Measurements from ENCODE around the gene ITIH2.
"Not testable (repeated sequence)": the region's sequence is repeated elsewhere in the genome, so short reads cannot be mapped to it uniquely, and the experiment has no call there.

The ITIH2 gene, protein sequence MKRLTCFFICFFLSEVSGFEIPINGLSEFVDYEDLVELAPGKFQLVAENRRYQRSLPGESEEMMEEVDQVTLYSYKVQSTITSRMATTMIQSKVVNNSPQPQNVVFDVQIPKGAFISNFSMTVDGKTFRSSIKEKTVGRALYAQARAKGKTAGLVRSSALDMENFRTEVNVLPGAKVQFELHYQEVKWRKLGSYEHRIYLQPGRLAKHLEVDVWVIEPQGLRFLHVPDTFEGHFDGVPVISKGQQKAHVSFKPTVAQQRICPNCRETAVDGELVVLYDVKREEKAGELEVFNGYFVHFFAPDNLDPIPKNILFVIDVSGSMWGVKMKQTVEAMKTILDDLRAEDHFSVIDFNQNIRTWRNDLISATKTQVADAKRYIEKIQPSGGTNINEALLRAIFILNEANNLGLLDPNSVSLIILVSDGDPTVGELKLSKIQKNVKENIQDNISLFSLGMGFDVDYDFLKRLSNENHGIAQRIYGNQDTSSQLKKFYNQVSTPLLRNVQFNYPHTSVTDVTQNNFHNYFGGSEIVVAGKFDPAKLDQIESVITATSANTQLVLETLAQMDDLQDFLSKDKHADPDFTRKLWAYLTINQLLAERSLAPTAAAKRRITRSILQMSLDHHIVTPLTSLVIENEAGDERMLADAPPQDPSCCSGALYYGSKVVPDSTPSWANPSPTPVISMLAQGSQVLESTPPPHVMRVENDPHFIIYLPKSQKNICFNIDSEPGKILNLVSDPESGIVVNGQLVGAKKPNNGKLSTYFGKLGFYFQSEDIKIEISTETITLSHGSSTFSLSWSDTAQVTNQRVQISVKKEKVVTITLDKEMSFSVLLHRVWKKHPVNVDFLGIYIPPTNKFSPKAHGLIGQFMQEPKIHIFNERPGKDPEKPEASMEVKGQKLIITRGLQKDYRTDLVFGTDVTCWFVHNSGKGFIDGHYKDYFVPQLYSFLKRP

DNA sequence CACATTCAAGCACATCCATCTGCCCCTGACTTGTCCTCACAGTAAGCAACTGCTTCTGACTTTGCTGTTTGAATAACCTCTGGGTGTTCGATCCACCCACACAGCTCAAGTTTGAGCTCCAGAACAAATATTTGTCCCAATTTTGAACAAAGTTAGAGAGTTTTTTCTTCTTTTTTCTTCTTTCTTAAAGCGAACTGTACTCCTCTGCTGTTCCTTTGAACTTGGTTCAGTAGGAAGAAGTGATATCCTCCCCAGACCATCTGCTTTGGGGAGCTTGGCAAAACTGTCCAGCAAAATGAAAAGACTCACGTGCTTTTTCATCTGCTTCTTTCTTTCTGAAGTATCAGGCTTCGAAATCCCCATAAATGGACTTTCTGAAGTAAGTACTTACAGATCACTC lies at the start of gene ITIH2:
TSS of gene ITIH2 (plus strand) at position 177 of the 400 bp plus-strand sequence. CDS start at position 296, 119 bp downstream.
- no peak for DNase-seq

DNA sequence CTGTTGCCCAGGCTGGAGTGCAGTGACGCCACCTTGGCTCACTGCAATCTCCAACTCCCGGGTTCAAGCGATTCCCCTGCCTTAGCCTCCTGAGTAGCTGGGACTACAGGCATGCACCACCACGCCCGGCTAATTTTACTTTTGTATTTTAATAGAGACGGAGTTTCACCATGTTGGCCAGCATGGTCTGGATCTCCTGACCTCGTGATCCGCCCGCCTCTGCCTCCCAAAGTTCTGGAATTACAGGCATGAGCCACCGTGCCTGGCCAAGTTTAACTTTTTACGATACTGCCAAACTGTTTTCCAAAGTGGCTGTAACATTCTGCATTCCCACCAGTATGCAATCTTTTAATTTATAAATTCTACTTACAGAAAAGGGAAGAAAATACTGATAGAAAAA lies 46.0 kb upstream of the ITIH2 start:
- DNase-seq: not testable (repeated sequence)

DNA sequence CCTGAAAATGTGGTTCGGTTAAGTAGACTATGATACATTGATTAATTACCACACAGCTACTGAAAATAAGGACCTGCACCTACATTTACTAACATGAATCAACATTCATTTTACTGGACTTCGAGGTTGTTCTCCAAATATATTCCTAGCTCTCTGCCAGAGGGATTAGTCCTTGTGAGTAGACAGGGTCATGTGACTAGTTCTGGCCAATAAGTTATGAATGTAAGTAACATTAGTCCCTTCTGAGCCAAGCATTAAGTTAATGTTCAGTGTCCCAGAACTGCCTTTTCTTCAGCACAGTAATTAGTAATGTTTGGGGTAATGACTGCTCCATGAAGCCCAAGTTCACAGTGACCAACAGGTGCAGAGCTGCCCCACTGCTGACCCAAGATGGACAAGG lies 45.6 kb upstream of the ITIH2 start:
- DNase-seq: no peak

DNA sequence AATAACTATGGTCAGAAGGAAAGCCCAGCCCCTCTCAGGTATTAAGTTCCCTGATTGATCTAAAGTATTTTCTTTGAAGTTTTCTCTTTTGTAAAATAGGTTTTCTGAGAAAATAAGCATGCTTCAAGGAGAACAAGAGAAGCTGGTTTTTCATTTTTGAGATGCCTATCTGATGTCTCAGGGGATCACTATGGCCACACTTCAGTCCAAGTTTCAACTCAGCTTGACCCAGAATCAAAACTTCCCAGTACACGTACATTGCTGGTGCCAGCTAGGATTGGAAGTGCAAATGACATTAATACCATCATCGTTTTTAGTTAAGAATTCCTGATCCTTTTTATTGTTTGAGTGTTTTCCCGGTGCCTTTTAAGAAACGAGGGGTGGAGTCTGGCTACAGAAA lies 43.6 kb upstream of the ITIH2 start:
- no peak for DNase-seq

DNA sequence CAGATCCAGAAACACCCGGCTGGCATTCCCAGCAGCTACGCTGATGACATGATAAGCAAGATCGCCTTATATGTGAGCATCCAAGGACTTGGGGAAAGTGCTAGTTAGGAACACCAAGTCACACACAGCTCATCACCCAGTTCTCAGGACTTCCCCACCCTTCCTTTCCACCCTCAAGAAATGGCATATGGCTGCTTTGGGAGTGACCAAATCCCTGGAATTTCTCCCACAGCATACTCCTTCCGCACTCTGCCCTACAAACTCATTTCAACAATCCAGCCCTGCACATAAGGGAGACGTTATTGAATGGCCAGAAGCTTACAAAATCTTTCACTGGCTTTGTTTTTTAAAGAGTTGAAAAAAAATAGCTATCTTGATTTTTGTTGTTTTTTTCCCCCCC lies 40.6 kb upstream of the ITIH2 start:
- DNase-seq: no peak

DNA sequence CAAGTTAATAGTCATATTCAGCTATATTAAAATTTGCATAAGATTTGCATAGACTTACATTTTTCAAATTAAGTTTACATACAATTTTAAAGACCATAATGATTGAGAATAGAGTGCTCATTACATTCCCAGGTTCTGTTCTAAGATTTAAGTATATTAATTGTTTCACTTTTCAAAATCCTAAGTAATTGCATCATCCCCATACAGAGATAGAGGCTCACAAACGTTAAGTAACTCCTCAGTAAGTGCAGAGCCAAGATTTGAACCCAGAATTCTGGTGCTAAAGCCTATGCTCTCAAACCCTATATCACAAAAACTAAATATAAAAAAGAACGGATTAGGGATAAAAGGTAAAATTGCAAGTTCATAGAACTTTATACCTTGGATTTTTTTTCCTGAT lies 38.4 kb upstream of the ITIH2 start:
- no peak for DNase-seq

DNA sequence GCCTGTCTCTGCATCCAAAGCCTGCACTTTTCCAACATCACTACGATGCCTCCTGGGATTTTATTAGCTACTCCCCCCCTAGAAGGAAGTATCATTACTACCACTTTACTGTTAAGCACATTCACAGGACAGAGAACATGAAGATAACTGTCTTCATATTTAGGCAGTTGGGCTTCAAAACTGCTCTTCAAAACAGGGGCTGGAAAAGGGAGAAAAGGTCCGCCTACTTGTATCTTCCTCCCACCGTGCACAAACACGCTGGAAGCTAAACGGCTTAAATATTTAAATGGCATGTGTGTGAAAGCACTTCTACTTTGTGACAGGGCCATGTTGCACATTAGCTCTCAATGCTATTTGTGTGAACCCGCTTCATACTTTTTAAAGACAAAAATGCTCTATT lies 37.3 kb upstream of the ITIH2 start:
- no peak for DNase-seq

DNA sequence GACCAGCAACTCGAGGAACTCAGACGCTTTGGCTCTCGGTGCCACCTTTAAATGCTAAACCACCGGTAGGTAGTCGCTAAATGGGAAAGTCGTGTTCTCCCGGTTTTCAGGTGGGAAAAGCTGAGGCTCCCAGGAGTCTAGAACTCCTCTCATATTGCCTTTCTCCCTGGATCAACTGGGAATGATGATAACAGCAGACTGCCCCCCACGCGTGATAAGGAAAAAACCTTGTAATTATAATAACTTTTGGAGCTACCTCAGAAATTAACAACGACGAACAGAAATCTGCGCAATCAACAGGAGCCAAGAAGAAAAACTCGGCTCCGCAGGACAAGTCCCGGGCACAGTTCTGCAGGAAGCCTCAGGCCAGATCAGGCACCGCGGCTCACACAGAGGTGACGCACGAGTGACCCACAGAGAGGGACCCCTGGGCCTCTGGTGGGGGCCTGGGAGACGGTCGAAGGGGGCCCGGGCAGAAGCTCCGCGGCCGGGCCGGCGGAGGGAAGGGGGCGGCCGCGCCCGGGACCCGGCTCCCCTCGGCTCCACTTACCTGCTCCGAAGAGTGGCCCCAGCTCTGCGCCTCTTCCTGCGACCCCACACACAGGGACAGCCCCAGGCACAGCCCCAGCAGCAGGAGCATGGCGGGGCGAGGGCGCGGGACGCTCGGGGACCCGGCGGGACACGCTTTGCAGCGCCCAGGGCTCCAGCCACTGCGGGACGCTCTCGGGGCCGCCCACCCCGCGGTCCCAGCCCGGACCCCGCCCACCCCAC lies 36.7 kb upstream of the ITIH2 start, which contains the start of gene ITIH5:
TSS of gene ITIH5 (minus strand) at position 714 of the 771 bp plus-strand sequence. CDS start at position 640, 74 bp downstream.
- no peak for DNase-seq

DNA sequence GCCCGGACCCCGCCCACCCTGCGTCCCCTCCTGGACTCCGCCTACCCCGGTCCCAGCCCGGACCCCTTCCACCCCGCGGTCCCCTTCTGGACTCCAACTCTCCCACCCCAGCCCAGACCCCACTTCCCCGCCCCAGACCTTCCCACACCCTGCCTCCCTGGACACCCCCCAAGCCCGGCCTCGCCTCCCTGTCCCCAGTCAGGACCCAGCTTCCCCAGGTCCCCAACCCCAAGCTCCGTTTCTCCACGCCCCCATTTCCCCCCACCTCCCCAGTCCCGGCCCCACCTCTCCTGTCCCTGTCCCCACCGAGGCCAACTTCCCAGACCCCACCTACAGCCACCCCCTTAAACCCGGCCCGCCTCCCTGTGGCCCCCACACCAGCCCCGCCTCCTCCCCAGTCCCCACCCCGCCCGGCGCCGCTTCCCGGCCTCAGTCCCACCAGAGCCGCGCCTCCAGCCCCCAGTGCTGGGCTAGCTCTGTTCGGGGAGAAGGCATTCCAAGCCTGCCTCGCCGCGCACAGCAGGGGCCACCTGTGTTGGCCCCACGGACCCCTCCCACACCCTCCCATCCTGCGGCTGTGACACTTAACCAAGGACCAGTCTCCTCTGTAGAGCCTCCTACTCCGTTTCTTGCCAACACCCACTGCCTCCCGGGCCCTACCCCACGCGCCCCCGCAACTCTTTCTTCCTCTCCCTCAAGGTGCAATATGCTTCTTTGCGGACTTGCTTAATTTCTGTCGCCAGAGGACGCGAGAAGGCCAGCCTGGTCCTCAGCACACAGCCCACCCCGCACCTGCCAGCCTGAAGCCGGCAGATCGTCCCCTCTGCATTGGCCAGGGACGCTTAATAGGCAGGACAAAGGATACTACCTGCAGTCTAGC lies 35.6 kb upstream of the ITIH2 start:
- DNase-seq: peak; percentile 7

DNA sequence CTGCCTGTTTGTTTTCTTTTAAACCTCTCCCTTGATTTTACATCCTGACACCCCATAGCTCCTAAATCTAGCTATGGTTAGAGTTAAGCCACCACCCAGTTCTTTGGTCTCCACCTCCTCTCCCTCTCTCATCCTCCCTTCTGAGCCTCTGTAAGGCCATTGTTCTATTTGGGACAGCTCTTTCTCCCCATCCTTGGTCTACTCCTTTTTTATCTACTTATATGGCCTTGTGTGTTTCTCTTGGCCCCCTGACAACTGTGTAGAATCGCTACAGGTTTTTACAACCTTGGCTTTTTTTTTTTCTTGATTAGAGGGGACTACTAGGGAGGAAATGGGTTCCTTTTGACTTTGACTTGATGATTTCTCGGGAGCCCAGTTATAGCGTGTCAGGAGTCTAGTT lies 33.0 kb upstream of the ITIH2 start:
- DNase-seq: no peak

DNA sequence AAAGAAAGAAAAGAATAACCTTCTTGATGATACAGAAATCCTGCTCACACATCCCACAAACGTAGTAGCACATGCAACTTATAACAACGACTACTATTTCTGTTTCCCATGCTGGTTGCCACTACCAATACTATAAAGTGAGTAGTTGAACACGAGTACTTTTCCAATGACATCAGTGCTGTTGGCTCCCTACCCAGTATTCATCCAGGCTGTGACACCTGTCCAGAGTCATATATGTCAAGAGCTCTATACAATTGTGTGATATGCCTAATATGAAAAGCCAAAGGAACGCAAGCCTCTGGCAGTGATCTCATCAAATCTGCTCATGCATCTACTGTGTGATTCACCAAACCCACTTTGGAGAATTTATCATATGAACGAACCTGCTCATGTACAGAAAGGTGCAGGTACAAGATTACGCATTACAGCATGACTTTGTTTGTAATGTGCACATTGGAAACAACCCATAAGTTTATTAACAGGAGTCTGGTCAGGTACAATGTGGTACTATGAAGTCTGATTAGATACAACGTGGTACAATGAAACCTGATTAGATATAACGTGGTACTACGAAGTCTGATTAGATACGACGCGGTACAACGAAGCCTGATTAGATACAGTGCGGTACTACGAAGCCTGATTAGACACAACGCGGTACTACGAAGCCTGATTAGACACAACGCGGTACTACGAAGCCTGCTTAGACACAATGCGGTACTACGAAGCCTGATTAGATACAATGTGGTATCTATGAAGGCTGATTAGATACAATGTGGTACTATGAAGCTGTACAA lies 30.6 kb upstream of the ITIH2 start:
- DNase-seq: no peak

DNA sequence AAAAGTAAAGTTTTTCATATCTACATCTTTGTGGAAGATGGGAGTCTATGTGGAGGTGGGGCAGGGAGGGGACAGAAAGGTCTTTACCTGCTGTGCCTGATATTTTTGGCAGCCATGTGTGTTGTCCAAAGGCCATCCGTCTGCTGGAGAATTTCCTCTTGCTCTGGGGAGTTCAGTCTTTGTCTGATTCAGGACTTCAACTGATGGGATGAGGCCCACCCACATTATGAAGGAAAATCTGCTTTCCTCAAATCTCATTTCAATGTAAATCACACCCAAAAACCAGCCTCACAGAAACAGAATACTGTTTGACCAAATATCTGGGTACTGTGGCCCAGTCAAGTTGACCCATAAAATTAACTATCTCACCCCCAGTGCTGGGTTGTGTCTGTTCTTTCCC lies 23.9 kb upstream of the ITIH2 start:
- no peak for DNase-seq

DNA sequence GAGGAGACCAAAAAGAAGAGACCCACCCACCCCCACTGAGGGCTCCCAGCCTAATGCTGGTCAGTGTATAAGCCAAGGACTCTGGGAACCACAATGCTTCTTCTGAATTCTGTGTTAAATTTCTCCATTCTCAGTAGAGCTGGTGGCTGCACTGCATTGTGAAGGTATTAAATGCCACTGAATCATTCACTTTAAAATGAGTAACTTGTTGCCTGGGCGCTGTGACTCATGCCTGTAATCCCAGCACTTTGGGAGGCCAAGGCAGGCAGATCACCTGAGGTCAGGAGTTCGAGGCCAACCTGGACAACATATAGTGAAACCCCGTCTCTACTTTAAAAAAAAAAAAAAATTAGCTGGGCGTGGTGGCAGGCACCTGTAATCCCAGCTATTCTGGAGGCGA lies 23.0 kb upstream of the ITIH2 start:
- DNase-seq: not testable (repeated sequence)

DNA sequence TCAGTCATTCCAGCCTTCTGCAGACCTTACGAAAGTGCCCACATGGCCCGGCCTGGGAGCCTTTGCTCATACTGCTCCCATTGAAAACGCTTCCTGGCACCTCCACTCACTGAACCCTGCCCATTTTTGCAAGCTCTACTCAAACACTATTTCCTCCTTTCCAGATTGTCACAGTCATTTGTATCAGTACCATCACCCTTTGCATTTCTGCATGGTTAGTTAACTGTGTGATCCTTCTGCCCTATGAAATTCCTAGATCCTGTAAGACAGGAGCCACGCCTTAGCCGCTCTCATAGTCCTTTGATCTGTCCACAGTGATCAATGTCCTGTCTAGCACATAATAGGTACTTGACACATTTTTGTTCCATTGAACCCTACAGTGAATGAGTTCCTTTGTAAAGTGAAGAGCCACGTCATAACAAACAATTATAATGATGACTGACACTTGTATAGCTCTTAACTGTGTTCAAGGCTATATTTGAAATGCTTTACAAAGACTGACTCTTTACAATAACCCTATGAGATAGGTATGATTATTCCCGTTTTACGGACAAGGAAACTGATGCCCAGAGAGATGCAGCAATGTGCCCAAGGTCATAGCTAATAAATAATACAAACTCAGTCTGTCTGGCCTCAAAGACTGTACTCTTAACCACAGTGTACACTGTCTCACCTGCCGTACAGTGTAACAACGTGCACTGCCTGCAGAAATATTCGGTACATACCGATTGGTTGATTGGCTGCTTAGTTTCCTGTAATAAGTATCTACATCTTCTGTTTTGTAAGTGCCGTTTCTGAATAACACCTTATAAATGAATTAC lies 16.6 kb upstream of the ITIH2 start:
- DNase-seq: no peak

DNA sequence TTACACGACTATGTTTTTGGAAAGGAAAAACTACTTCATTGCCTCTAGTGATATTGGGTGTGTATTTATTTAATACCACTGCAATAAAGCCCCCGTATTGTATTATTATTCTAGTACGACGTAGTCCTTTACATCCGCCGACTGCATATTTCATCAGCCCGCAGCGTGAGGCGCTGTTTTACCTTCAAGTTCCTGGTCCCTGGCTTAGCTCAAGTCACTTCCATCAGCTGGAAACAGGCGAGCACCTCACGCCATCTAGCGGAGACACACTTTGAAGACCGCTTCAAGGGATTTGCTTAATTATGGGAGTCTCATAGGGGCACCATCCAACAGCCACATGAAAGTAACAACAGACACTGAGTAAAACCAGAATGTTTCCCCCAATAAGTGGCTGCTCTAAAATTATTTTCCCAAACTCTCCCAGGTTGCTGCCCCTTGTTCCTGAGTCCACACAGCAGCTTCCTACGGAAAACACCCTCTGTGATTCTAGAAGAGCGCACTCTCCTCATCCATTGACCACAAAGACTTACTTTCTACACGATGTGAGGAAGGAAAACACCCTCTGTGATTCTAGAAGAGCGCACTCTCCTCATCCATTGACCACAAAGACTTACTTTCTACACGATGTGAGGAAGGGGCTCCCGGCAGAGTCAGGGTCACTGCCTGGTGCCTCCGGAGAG lies 15.7 kb upstream of the ITIH2 start:
- peak; percentile 81 for DNase-seq

DNA sequence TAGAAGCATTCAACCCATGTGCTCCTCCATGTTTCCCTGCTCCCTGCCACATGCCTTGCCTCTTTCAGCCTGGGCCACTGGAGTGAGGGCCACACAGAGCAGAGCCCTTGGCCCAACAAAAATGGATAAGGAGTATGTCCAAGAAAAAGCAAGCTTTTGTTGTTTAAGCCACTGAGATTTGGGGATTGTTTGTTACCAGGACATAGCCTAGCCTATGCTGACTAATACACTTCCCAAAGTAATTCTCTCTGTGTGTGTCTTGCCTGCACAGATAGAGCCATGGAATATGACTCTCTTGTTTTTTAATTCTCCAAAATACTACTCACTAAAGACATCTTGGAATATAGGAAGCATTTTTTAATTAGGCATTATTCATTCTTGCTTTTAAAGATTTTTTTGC lies 13.5 kb upstream of the ITIH2 start:
- DNase-seq: no peak

DNA sequence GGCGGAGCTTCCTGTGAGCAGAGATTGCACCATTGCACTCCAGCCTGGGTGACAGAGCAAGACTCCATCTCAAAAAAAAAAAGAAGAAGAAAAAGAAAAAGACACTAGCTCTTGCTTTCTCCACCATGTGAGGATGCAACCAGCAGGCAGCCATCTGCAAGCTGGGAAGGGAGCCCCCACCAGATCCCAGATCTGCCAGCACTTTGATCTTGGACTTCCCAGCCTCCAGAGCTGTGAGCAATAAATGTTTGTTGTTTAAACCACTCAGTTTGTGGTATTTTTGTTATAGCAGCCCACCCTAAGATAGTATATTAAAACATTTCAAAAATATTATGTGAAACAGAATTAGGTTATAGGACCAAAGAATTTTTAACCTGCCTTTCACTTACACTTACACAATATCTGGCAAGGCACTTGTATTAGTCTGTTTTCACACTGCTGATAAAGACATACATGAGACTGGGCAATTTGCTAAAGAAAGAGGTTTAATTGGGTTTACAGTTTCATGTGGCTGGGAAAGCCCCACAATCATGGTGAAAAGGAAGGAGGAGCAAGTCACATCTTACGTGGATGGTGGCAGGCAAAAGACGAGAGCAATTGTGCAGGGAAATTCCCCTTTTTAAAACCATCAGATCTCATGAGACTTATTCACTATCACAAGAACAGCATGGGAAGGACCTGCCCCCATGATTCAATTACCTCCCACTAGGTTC lies 12.1 kb upstream of the ITIH2 start:
- DNase-seq: not testable (repeated sequence)

DNA sequence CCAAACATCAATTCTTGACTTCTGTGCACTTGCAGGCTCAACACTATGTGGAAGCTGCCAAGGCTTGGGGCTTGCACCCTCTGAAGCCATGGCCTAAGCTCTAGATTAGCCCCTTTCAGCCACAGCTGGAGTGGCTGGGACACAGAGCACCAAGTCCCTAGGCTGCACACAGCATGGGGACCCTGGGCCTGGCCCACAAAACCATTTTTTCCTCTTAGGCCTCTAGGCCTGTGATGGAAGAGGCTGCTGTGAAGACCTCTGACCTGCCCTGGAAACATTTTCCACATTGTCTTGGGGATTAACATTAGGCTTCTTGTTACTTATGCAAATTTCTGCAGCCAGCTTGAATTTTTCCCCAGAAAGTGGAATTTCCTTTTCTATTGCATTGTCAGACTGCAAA lies 10.7 kb upstream of the ITIH2 start:
- DNase-seq: not testable (repeated sequence)

DNA sequence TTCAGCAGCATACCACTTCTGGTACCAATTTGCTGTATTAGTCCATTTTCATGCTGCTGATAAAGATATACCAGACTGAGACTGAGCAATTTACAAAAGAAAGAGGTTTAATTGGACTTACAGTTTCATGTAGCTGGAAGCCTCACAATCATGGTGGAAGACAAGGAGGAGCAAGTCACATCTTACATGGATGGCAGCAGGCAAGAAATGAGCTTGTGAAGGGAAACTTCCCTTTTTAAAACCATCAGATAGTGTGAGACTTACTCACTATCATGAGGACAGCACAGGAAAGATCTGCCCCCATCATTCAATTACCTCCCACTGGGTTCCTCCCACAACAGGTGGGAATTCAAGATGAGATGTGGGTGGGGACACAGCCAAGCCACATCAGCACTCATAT lies 9.9 kb upstream of the ITIH2 start:
- not testable (repeated sequence) for DNase-seq

All from CD4-positive, alpha-beta T cell treated with Interleukin-6 for 4 hours (primary cell).